ENCODE measurements around the gene RABL3. TPM values are rescaled to one million over a fixed set of nuclear protein-coding genes. Genes with fewer than 3 reads are reported as not detected.
A peak's percentile ranks its signal among the peaks of the same experiment; 100 is the strongest.
"Not testable (repeated sequence)": the region's sequence is repeated elsewhere in the genome, so short reads cannot be mapped to it uniquely, and the experiment has no call there.

The RABL3 gene
- 23.4 TPM for total RNA-seq

GRCh38 chr3:120742198-120742848 is at the start of gene RABL3, which contains the start of gene GTF2E1:
TSS of gene RABL3 (minus strand) at chr3:120742516. CDS start at chr3:120742507, 9 bp downstream.
TSS of gene GTF2E1 (plus strand) at chr3:120742744. CDS start at chr3:120750553, 7,809 bp downstream.
- DNase-seq (ENCODE audit: low spot score), result peak; percentile 99

- DNase-seq (ENCODE audit: low spot score), result no peak
Measured at GRCh38 chr3:120791913-120792312, 49.6 kb upstream of the RABL3 start.

GRCh38 chr3:120791010-120791409 is 48.7 kb upstream of the RABL3 start:
- DNase-seq (ENCODE audit: low spot score), result no peak

GRCh38 chr3:120785832-120786231 is 43.5 kb upstream of the RABL3 start:
- not testable (repeated sequence) for DNase-seq (ENCODE audit: low spot score)

GRCh38 chr3:120780977-120781376 is 38.7 kb upstream of the RABL3 start:
- DNase-seq (ENCODE audit: low spot score), result no peak

GRCh38 chr3:120778776-120779175 is 36.5 kb upstream of the RABL3 start:
- DNase-seq (ENCODE audit: low spot score), result no peak

GRCh38 chr3:120775411-120775810 is 33.1 kb upstream of the RABL3 start:
- no peak for DNase-seq (ENCODE audit: low spot score)

- no peak for DNase-seq (ENCODE audit: low spot score)
Measured at GRCh38 chr3:120773932-120774331, 31.6 kb upstream of the RABL3 start.

GRCh38 chr3:120772081-120772480 is 29.8 kb upstream of the RABL3 start:
- DNase-seq (ENCODE audit: low spot score), result no peak

- DNase-seq (ENCODE audit: low spot score), result no peak
Measured at GRCh38 chr3:120770891-120771290, 28.6 kb upstream of the RABL3 start.

- no peak for DNase-seq (ENCODE audit: low spot score)
Measured at GRCh38 chr3:120769436-120769835, 27.1 kb upstream of the RABL3 start.

GRCh38 chr3:120767106-120767505 is 24.8 kb upstream of the RABL3 start:
- no peak for DNase-seq (ENCODE audit: low spot score)

- no peak for DNase-seq (ENCODE audit: low spot score)
Measured at GRCh38 chr3:120766576-120766975, 24.3 kb upstream of the RABL3 start.

GRCh38 chr3:120765830-120766493 is 23.6 kb upstream of the RABL3 start:
- DNase-seq (ENCODE audit: low spot score), result no peak

GRCh38 chr3:120764206-120764605 is 21.9 kb upstream of the RABL3 start:
- DNase-seq (ENCODE audit: low spot score), result no peak

GRCh38 chr3:120763601-120764000 is 21.3 kb upstream of the RABL3 start:
- DNase-seq (ENCODE audit: low spot score), result no peak

- DNase-seq (ENCODE audit: low spot score), result no peak
Measured at GRCh38 chr3:120762615-120763014, 20.3 kb upstream of the RABL3 start.

GRCh38 chr3:120758551-120758950 is 16.2 kb upstream of the RABL3 start:
- DNase-seq (ENCODE audit: low spot score), result not testable (repeated sequence)

- no peak for DNase-seq (ENCODE audit: low spot score)
Measured at GRCh38 chr3:120756061-120756460, 13.7 kb upstream of the RABL3 start.

- no peak for DNase-seq (ENCODE audit: low spot score)
Measured at GRCh38 chr3:120753810-120754209, 11.5 kb upstream of the RABL3 start.

GRCh38 chr3:120752865-120753264 is 10.5 kb upstream of the RABL3 start:
- no peak for DNase-seq (ENCODE audit: low spot score)

GRCh38 chr3:120752230-120752629 is 9.9 kb upstream of the RABL3 start:
- DNase-seq (ENCODE audit: low spot score), result no peak

GRCh38 chr3:120749843-120750242 is 7.5 kb upstream of the RABL3 start:
- DNase-seq (ENCODE audit: low spot score), result no peak
